ENCODE data around the gene TEX2. TPM values are rescaled to one million over a fixed set of nuclear protein-coding genes. Genes with fewer than 3 reads are reported as not detected.

TEX2 gene
- total and polyA plus RNA-seq, 2 of the 13 experiments (the other 11 are each of a cell fraction or from before 2014, with no cell fraction given): 21.4 to 37.7 TPM

- no peak for TF ChIP-seq LRRFIP1 (CRISPR knock-in tag; conservative IDR thresholded peaks at IDR 0.05)
- TF ChIP-seq ZNF577 (CRISPR knock-in tag; IDR thresholded peaks at IDR 0.05; ENCODE audit: borderline replicate concordance, low read depth): no peak
- TF ChIP-seq RBM22 (optimal IDR thresholded peaks at IDR 0.05; ENCODE audit: low read length): no peak
- TF ChIP-seq NFKB2 (CRISPR knock-in tag; IDR thresholded peaks at IDR 0.05; ENCODE audit: borderline replicate concordance): no peak
Observed at GRCh38 chr17:64223283-64223682, 39.8 kb downstream of the TEX2 start (continued).

- Histone ChIP-seq H3K36me3 (replicated peaks in 1 of 2; ENCODE audit: control insufficient read depth in 1 of 2, insufficient read depth in 2 of 2, low read length in 2 of 2) (no peaks in the 10 kb centered on the region), H3K9ac (ENCODE audit: insufficient read depth, low read depth, low read length) (no peak overlapping the region), H3K79me2 (ENCODE audit: insufficient read depth, low read length) (peaks cover 26% of the 10 kb centered on the region), H4K20me1 (ENCODE audit: insufficient read depth, low read length) (no peaks in the 10 kb centered on the region), H3K27me3 (ENCODE audit: control insufficient read depth in 1 of 2, insufficient read depth in 2 of 2, low read length in 2 of 2) (no peaks in the 10 kb centered on the region), H3K4me2 (ENCODE audit: low read depth, low read length) (no peak overlapping the region), H3K27ac (ENCODE audit: extremely low read length, insufficient read depth, low read length) (no peak overlapping the region), H3K9me3 (ENCODE audit: low read length) (no peaks in the 10 kb centered on the region), H3K4me1 (ENCODE audit: insufficient read depth, low read length) (peaks cover 35% of the 10 kb centered on the region), H3K4me3 (replicated peaks in 1 of 3; ENCODE audit: insufficient read depth in 1 of 3, low read depth in 2 of 3, low read length in 3 of 3) (no peak overlapping the region), H2AFZ (ENCODE audit: low read length) (no peak overlapping the region)
- CTCF ChIA-PET (ENCODE audit: low intra/inter-chr PET ratio, low total read pairs): no interaction called here
- POLR2A ChIA-PET: no interaction called here
- no TSS peak for BruUV-seq (replicated peaks)
- FAIRE-seq: no peak
- DNase-seq (ENCODE audit: low spot score): no peak
- in situ Hi-C loops (cut with HindIII; ENCODE audit: extremely low pct_ligation_motif_present, low pct_unique_long_range_greater_than_20kb): no loop called here
- no peak for ATAC-seq
- intact Hi-C loops (cut with micrococcal nuclease; ENCODE audit: unreplicated experiment): no loop called here
- WGBS (ENCODE audit: low lambda C conversion rate): 93% methylated on average over 1 of the region's 1 CpG
- no peak for TF ChIP-seq NR2F6 (IDR thresholded peaks at IDR 0.05)
- no peak for TF ChIP-seq NR2F6 (CRISPR knock-in tag; IDR thresholded peaks at IDR 0.05)
- peak in 1 of 2 experiments; percentile 56; a peak in 3 of 4 replicates for TF ChIP-seq MAFK (conservative IDR thresholded peaks at IDR 0.05 in 1 of 2, IDR thresholded peaks at IDR 0.05 in 1 of 2; ENCODE audit: low read length in 2 of 2)
- TF ChIP-seq ZFP91 (CRISPR knock-in tag; IDR thresholded peaks at IDR 0.05; ENCODE audit: borderline replicate concordance): no peak
- TF ChIP-seq TIGD3 (CRISPR knock-in tag; IDR thresholded peaks at IDR 0.05; ENCODE audit: borderline replicate concordance): no peak
- TF ChIP-seq CENPX (CRISPR knock-in tag; IDR thresholded peaks at IDR 0.05): no peak
- peak; percentile 41; the same call in 1 of the 2 replicates for TF ChIP-seq MAFF (IDR thresholded peaks at IDR 0.05; ENCODE audit: low read depth, low read length)
- TF ChIP-seq AHDC1 (CRISPR knock-in tag; IDR thresholded peaks at IDR 0.05; ENCODE audit: borderline replicate concordance): no peak
Observed at GRCh38 chr17:64221679-64222078, 41.4 kb downstream of the TEX2 start.

Measured in HepG2 (cell line).